ENCODE data around the gene FOLR2.
"Not testable (repeated sequence)": the region's sequence is repeated elsewhere in the genome, so short reads cannot be mapped to it uniquely, and the experiment has no call there.

The FOLR2 gene

DNA sequence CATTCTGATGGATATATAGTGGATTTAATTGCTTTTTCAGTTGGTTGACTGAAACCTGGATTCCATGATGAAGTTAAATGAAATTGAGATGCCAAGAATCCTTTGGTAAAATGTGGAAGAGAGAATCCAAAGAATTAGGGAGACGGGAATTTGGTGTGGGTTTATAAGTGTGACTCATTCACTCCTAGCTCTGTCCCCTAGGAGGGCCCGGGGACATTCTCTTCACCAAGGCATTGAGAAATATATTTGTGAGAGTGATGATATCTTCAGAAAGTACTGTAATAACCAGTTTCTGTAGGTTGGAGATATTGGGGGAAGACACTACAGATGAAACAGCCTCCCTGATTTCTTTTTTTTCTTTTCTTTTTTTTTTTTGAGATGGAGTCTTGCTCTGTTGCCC is 41.0 kb downstream of the FOLR2 start:
- no peak overlapping the region for H3K27ac ChIP-seq
- H3K4me3 ChIP-seq: no peak overlapping the region

DNA sequence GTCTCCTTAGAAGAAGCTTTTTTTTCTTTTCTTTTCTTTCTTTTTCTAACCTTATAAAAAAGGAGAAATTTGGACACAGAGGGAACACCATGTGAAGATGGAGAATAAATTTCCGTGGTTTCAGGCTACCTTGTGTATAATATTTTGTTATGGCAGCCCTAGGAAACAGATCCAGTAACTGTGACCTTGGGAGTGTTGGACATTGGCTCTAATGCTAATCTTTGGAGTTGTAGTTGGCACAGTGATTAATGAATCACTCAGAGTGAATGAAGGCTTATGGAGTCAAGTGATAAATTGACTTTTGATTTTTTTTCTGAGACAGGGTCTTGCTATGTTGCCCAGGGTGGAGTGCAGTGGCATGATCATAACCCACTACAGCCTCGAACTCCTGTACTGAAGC is 42.9 kb downstream of the FOLR2 start:
- Histone ChIP-seq H3K27ac (no peak overlapping the region), H3K4me3 (no peak overlapping the region)

DNA sequence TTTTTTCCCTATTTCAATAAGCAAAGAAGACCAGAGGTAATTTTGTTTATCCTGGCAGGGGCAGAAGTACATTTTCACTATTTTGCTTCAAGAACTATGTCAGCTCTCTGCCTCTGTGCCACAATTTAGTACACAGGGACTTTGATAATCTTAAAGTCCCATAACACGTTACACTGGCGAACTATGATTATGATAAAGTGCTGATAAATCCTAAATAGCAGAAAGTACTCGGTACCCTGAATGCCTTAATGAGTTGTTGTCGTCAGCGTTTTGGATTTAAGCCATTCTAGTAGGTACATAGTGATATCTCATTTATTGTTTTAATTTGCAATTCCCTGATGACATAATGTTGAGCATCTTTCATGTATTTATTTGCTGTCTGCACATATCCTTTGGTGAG is 44.0 kb downstream of the FOLR2 start:
- no peak overlapping the region for H3K4me3 ChIP-seq
- no peak overlapping the region for H3K27ac ChIP-seq

DNA sequence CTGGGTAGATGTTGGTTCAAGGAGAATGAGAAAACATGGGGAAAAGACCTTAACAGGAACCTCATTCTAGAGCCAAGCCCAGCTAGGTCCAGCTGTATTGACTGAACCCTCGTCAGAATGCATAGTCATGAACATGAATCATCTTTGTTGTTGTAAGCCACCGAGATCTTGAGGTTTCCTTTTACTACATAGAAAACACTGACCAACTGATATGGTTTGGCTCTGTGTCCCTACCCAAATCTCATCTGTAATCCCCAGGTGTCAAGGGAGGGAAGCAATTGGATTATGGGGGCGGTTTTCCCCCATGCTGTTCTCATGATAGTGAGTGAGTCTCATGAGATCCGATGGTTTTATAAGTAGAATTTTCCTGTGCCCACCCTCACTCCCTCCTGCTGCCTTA is 46.8 kb downstream of the FOLR2 start:
- no peak overlapping the region for H3K4me3 ChIP-seq

DNA sequence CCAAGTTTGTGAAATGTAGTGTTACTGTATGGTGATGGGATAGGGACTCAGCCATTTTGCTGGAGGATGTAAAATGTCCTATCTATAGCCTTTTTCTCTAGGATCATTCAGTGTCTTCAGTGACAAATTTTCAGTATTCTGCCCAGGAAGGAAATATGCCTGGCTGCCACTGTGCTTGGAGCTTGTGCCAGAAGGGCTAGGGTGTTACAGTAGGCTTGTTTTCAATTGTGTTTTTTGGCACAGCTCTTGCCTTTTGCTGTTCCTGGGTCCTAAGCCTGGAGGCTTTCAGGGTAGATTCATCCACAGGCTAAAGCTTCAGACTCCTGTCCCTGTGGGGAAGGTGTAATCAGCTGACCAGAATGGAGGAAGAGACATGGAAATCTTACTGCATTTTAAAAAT is 49.4 kb downstream of the FOLR2 start:
- no peak overlapping the region for H3K27ac ChIP-seq
- no peak overlapping the region for H3K4me3 ChIP-seq

More for the DNA sequence above, 46.8 kb downstream of the FOLR2 start:
- no peak overlapping the region for H3K27ac ChIP-seq

DNA sequence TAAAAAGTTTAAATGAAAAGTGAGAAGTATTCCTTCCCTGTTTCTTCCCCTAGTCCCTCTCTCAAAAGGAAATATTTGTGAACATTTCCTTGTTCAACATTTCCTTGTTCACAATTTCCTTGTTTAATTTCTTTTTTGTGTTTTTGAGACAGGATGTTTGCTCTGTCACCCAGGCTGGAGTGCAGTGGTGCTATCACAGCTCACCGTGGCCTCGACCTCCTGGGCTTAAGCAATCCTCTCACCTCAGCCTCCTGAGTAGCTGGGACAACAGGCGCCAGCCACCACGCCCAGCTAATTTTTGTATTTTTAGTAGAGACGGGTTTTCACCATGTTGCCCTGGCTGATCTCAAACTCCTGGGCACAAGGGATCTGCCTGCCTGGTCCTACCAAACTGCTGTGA is 50.4 kb downstream of the FOLR2 start:
- not testable (repeated sequence) for H3K27ac ChIP-seq, H3K4me3 ChIP-seq

DNA sequence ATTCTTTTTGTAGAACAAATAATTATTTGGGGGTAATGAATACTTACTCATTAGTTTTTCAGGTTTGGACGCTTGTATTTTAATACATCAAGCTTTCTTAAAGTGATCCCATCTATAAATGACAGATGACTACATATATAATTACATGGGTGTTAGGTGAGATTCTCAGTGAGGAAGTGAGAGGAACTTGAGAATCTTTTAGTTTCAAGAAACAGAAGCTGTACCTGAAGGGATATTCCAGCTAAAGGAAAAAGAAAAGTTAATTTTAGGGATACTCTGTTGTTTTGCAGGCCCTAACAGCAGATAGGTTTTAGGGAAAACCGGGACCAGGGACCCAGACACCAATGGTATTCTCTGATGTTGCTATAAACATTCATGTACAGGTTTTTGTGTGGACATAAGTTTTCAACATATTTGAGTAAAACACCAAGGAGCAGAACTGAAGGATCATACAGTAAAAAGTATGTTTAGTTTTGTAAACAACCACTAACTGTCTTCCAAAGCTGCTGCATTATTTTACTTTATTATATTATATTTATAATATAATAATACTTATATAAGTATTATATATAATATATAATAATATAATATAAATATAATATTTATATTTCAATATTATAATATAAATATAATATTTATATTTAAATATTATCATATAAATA is 51.5 kb downstream of the FOLR2 start:
- H3K4me3 ChIP-seq: no peak overlapping the region
- no peak overlapping the region for H3K27ac ChIP-seq
